Measurements from ENCODE around the gene DUS2. TPM values are rescaled to one million over a fixed set of nuclear protein-coding genes. Genes with fewer than 3 reads are reported as not detected.

Gene DUS2
- total RNA-seq, 6 donors from 2014 or later, result 12.7 to 28.3 (median 16.8) TPM

DNA sequence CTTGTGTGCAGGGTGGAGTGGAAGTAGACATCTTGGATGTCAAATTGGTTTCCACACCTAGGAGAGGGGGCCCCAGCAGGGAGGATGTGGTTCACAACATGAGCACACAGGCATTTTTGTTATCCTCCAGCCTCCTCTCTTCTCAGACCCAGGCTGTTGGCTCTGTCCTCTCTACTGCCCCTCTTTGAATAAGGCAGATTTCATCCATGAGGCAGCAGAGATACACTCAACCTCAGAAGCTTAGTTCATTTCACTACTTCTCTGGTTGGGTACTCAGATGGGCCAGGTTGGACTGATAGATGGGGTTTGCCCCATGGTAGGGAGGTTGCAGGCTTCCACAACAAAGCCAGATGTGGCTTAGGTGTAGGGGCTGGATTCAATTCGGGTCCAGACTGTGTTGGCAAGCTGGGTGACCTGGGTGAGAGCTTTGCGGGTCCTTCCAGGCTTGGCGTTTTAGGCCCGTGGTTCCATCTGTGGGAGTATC is 39.9 kb downstream of the DUS2 start:
- peak overlapping the region in 3 of 4 donors; percentile 83 to 85 (median 84) for H3K27ac ChIP-seq
- no peaks in the 10 kb centered on the region for H3K27me3 ChIP-seq
- 91 to 93% methylated on average over 4 of the region's 4 CpGs for WGBS, 2 donors
- ATAC-seq (ENCODE audit: low FRiP score in 2 of 2), result no peak
- TF ChIP-seq POLR2A (IDR thresholded peaks at IDR 0.05) (no peak), EP300 (IDR thresholded peaks at IDR 0.05) (no peak), POLR2AphosphoS5 (IDR thresholded peaks at IDR 0.05) (no peak)
- TF ChIP-seq, protein P1, sequence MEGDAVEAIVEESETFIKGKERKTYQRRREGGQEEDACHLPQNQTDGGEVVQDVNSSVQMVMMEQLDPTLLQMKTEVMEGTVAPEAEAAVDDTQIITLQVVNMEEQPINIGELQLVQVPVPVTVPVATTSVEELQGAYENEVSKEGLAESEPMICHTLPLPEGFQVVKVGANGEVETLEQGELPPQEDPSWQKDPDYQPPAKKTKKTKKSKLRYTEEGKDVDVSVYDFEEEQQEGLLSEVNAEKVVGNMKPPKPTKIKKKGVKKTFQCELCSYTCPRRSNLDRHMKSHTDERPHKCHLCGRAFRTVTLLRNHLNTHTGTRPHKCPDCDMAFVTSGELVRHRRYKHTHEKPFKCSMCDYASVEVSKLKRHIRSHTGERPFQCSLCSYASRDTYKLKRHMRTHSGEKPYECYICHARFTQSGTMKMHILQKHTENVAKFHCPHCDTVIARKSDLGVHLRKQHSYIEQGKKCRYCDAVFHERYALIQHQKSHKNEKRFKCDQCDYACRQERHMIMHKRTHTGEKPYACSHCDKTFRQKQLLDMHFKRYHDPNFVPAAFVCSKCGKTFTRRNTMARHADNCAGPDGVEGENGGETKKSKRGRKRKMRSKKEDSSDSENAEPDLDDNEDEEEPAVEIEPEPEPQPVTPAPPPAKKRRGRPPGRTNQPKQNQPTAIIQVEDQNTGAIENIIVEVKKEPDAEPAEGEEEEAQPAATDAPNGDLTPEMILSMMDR (IDR thresholded peaks at IDR 0.05), result no peak
- no peaks in the 10 kb centered on the region for H3K9me3 ChIP-seq
- peaks cover 32 to 58% (median 34%) of the 10 kb centered on the region in 4 donors for H3K4me1 ChIP-seq
- H3K36me3 ChIP-seq, result peaks cover 0 to 17% (median 2%) of the 10 kb centered on the region in 4 donors
- no peak for DNase-seq
- H3K4me3 ChIP-seq, result no peak overlapping the region

DNA sequence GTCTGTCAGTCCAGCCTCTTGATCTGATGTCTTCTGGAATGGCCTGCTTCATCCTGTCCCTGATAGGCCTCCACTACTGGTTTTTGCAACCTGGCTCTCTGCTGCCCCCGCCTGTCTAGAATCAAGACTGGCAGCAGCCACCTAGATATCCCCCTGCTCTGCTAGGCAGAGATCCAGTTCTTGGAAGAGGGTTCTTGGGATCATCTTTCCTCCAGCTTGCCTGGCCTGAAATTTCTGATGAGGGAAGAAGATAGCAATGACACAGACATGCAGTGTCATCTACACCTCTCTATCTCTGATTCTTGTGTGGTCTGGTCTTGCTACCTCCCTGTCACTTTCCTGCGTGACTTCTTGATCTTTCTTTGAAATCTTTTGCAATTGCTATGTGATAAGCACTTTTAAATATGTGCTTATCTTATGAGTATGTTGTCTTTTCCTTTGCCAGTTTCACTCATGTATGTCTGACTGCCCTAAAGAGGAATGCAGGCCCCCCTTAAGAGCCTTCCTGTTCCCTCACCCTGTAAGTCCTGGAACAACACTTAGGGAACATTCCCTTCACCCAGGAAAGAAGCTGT is 41.8 kb downstream of the DUS2 start:
- TF ChIP-seq POLR2A (IDR thresholded peaks at IDR 0.05) (peak in 2 of 4 donors; percentile 12 to 17), EP300 (IDR thresholded peaks at IDR 0.05) (peak in 3 of 4 donors; percentile 36 to 88 (median 62)), POLR2AphosphoS5 (IDR thresholded peaks at IDR 0.05) (peak in 1 of 2 donors; percentile 21)
- TF ChIP-seq, protein P1 (IDR thresholded peaks at IDR 0.05), result peak; percentile 77 to 89 (median 86)
- peak in 1 of 2 donors; percentile 88 for DNase-seq
- no peaks in the 10 kb centered on the region for H3K27me3 ChIP-seq
- WGBS, 2 donors, result 12 to 25% methylated on average over 2 of the region's 2 CpGs
- peaks cover 0 to 17% (median 4%) of the 10 kb centered on the region in 4 donors for H3K36me3 ChIP-seq
- no peak overlapping the region for H3K4me3 ChIP-seq
- H3K9me3 ChIP-seq, result no peaks in the 10 kb centered on the region
- peaks cover 41 to 71% (median 46%) of the 10 kb centered on the region in 4 donors for H3K4me1 ChIP-seq
- peak overlapping the region; percentile 83 to 87 (median 84) for H3K27ac ChIP-seq
- peak; percentile 82 to 92 for ATAC-seq (ENCODE audit: low FRiP score in 2 of 2)

DNA sequence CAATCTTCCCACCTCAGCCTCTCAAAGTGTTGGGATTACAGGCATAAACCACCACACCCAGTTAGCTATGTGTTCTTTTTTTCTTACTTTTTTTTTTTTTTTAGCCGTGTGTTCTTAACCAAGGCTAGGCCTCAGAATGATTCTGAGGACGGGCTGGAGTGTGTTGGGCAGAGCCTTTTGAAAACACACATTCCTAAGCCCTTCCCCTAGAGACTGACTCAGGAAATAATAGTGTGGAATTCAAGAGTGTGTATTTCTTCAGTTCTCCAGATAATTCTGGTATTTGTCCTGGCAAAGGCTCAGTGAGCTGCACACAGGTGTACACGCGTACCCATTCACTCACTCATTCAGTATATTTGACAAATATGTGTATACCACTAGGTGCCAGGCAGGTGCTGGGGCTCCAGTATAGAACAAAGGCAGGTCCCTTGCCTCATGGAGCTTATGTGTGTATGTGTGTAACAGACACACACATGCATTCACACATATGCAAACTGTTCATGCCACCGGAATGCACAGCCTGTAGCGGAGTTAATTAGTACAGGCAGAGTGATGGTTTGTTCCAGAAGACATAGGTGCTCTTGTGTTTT is 42.7 kb downstream of the DUS2 start:
- 65 to 69% methylated on average over 6 of the region's 6 CpGs for WGBS, 2 donors
- H3K36me3 ChIP-seq, result peaks cover 0 to 14% (median 6%) of the 10 kb centered on the region in 4 donors
- H3K27ac ChIP-seq, result peak overlapping the region; percentile 83 to 87 (median 84)
- peaks cover 43 to 77% (median 53%) of the 10 kb centered on the region in 4 donors for H3K4me1 ChIP-seq
- no peak overlapping the region for H3K4me3 ChIP-seq
- ATAC-seq (ENCODE audit: low FRiP score in 2 of 2), result peak; percentile 81 to 91
- H3K27me3 ChIP-seq, result no peaks in the 10 kb centered on the region
- no peaks in the 10 kb centered on the region for H3K9me3 ChIP-seq
- TF ChIP-seq POLR2A (IDR thresholded peaks at IDR 0.05), result peak in 1 of 4 donors; percentile 13
- no peak for TF ChIP-seq POLR2AphosphoS5 (IDR thresholded peaks at IDR 0.05)
- TF ChIP-seq, protein P1 (IDR thresholded peaks at IDR 0.05), result no peak
- peak in 1 of 4 donors; percentile 61 for TF ChIP-seq EP300 (IDR thresholded peaks at IDR 0.05)
- peak in 1 of 2 donors; percentile 61 for DNase-seq

DNA sequence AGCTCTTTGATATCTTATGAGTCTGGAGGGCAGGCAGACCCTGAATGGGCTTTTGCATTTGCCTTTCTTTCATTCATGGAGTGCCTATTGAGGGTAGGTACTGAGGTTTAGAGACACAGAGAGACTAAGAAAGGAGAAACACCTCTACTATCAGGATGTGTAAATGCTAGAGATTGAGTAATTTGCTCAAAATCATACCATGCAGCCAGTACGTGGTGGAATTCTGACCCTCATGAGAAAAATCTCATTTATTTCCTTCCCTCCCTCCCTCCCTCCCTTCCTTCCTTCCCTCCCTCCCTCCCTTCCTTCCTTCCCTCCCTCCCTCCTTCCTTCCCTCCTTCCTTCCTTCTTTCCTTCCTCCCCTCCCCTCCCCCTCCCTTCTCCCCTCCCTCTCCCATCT is 43.7 kb downstream of the DUS2 start:
- H3K9me3 ChIP-seq, result no peaks in the 10 kb centered on the region
- H3K4me3 ChIP-seq, result no peak overlapping the region
- peaks cover 0 to 15% (median 12%) of the 10 kb centered on the region in 4 donors for H3K36me3 ChIP-seq
- no peaks in the 10 kb centered on the region for H3K27me3 ChIP-seq
- peak overlapping the region; percentile 83 to 87 (median 84) for H3K27ac ChIP-seq
- TF ChIP-seq, protein P1 (IDR thresholded peaks at IDR 0.05), result no peak
- TF ChIP-seq POLR2A (IDR thresholded peaks at IDR 0.05) (no peak), POLR2AphosphoS5 (IDR thresholded peaks at IDR 0.05) (no peak), EP300 (IDR thresholded peaks at IDR 0.05) (no peak)
- DNase-seq (no peak), ATAC-seq (ENCODE audit: low FRiP score in 2 of 2) (no peak)
- 17 to 38% methylated on average over 1 of the region's 1 CpG for WGBS, 2 donors
- peaks cover 44 to 68% (median 52%) of the 10 kb centered on the region in 4 donors for H3K4me1 ChIP-seq

Data from upper lobe of left lung (tissue), 6 donors.